ENCODE results near the gene USP34. TPM values are rescaled to one million over a fixed set of nuclear protein-coding genes. Genes with fewer than 3 reads are reported as not detected.

The USP34 gene
- polyA plus RNA-seq, 2 donors, result 32.2 to 40.4 TPM

DNA sequence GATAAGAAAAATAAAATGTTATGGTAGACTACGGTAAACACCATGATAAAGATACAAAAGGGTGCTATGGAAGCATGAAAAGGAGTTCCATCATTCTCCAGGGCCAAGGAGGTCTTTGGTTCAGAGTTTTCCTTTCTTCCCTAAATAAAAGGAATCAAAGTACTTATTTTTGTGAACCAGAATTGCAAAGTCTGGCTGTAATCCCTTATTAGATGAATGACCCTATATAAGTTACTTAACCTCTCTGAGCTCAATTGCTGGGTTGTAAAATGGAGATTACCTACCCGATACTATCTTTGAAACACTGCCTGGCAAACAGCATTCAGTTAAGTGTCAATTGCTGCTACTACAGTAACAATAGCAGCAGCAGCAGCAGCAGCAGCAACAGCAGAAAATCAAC is 218.9 kb downstream of the USP34 start:
- no peak overlapping the region for H3K27ac ChIP-seq (ENCODE audit: low read depth in 2 of 2, low read length in 1 of 2)
- H3K9me3 ChIP-seq (ENCODE audit: control insufficient read depth in 2 of 2, insufficient read depth in 1 of 2, low read depth in 1 of 2, low read length in 1 of 2), result no peaks in the 10 kb centered on the region
- H3K4me3 ChIP-seq (ENCODE audit: low read depth in 1 of 2, low read length in 2 of 2), result no peak overlapping the region
- WGBS, 2 donors, result 92 to 97% methylated on average over 2 of the region's 2 CpGs
- no peaks in the 10 kb centered on the region for H3K27me3 ChIP-seq (ENCODE audit: control insufficient read depth in 1 of 2, insufficient read depth in 2 of 2, low read length in 2 of 2)
- H3K36me3 ChIP-seq (ENCODE audit: control insufficient read depth in 2 of 2, insufficient read depth in 2 of 2, low read length in 1 of 2), result no peaks in the 10 kb centered on the region
- H3K4me1 ChIP-seq (ENCODE audit: control insufficient read depth in 2 of 2, insufficient read depth in 2 of 2, low read length in 1 of 2), result no peaks in the 10 kb centered on the region

DNA sequence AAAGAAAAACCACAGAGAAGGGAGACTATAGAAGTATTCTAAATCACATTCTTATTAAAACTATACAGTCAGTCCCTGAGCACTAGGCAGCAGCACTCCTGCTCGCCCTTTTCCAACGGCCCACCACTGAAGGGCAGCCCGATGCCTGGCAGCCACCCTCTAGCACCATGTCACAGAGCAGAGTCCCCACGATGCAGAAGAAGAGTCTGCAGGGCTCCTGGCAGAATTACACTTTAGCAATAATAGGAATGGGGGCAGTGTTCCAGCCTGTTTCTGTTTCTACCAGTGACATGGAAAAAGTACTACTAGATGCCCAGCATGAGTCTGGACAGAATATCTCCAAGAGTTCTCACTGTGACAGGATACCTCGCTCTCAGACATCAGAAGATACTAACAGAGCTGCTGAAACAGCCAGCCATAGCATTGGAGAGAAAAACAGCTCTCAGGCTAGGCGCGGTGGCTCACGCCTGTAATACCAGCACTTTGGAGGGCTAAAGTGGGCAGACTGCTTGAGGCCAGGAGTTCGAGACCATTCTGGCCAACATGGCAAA is 221.3 kb downstream of the USP34 start:
- H3K27me3 ChIP-seq (ENCODE audit: control insufficient read depth in 1 of 2, insufficient read depth in 2 of 2, low read length in 2 of 2), result no peaks in the 10 kb centered on the region
- no peak overlapping the region for H3K27ac ChIP-seq (ENCODE audit: low read depth in 2 of 2, low read length in 1 of 2)
- H3K36me3 ChIP-seq (ENCODE audit: control insufficient read depth in 2 of 2, insufficient read depth in 2 of 2, low read length in 1 of 2), result no peaks in the 10 kb centered on the region
- no peaks in the 10 kb centered on the region for H3K9me3 ChIP-seq (ENCODE audit: control insufficient read depth in 2 of 2, insufficient read depth in 1 of 2, low read depth in 1 of 2, low read length in 1 of 2)
- WGBS, 2 donors, result 96 to 98% methylated on average over 9 of the region's 9 CpGs
- no peak overlapping the region for H3K4me3 ChIP-seq (ENCODE audit: low read depth in 1 of 2, low read length in 2 of 2)
- H3K4me1 ChIP-seq (ENCODE audit: control insufficient read depth in 2 of 2, insufficient read depth in 2 of 2, low read length in 1 of 2), result no peaks in the 10 kb centered on the region

DNA sequence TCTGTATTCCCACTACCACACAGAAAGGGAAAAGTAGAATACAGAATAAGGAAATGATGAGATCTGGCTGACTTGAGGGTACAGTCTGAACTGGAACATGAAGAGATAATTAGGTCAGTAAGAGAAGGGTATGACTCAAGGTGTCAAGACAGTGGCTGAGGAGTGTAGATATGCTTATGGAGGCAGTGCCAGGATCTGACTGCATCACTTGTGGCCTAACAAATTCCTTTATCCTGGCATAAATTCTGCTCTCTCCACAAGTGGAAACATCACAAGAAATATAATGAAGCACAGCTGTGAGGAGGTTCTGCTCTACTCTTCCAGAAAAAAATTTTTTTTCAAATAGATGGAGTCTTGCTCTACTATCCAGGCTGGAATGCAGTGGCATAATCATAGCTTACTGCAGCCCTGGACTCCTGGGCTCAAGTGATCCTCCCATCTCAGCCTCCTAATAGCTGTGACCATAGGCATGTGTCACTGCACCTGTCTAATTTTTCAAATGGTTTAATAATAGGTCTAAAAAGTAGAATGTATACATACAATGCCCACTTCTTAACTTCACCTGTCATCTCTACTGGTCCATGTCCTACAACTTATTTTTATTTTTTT is 223.6 kb downstream of the USP34 start:
- Histone ChIP-seq H3K27ac (ENCODE audit: low read depth in 2 of 2, low read length in 1 of 2) (no peak overlapping the region), H3K4me3 (ENCODE audit: low read depth in 1 of 2, low read length in 2 of 2) (no peak overlapping the region), H3K4me1 (ENCODE audit: control insufficient read depth in 2 of 2, insufficient read depth in 2 of 2, low read length in 1 of 2) (no peaks in the 10 kb centered on the region), H3K9me3 (ENCODE audit: control insufficient read depth in 2 of 2, insufficient read depth in 1 of 2, low read depth in 1 of 2, low read length in 1 of 2) (no peaks in the 10 kb centered on the region), H3K27me3 (ENCODE audit: control insufficient read depth in 1 of 2, insufficient read depth in 2 of 2, low read length in 2 of 2) (no peaks in the 10 kb centered on the region), H3K36me3 (ENCODE audit: control insufficient read depth in 2 of 2, insufficient read depth in 2 of 2, low read length in 1 of 2) (no peaks in the 10 kb centered on the region)

DNA sequence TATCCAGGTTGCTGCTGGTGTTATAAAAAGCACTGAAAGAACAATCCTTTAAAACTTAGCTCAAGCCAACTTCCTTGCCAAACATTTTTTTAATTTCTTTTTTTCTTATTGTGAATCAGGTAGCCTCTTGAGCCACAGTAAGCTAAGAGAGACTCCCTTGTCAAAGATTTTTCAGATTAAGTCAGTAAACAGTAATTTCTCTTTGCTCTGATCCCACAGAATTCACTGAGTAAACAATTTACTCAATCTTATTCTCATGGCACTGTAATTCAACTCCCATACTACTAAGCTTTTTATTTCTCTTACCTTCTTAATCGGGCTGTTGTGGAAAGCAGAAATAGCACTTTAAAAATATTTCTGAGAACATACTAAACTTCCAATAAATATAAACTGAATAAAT is 226.2 kb downstream of the USP34 start:
- no peaks in the 10 kb centered on the region for H3K27me3 ChIP-seq (ENCODE audit: control insufficient read depth in 1 of 2, insufficient read depth in 2 of 2, low read length in 2 of 2)
- no peaks in the 10 kb centered on the region for H3K9me3 ChIP-seq (ENCODE audit: control insufficient read depth in 2 of 2, insufficient read depth in 1 of 2, low read depth in 1 of 2, low read length in 1 of 2)
- 68 to 73% methylated on average over 1 of the region's 1 CpG for WGBS, 2 donors
- no peaks in the 10 kb centered on the region for H3K4me1 ChIP-seq (ENCODE audit: control insufficient read depth in 2 of 2, insufficient read depth in 2 of 2, low read length in 1 of 2)
- H3K4me3 ChIP-seq (ENCODE audit: low read depth in 1 of 2, low read length in 2 of 2), result no peak overlapping the region
- no peaks in the 10 kb centered on the region for H3K36me3 ChIP-seq (ENCODE audit: control insufficient read depth in 2 of 2, insufficient read depth in 2 of 2, low read length in 1 of 2)
- H3K27ac ChIP-seq (ENCODE audit: low read depth in 2 of 2, low read length in 1 of 2), result no peak overlapping the region

DNA sequence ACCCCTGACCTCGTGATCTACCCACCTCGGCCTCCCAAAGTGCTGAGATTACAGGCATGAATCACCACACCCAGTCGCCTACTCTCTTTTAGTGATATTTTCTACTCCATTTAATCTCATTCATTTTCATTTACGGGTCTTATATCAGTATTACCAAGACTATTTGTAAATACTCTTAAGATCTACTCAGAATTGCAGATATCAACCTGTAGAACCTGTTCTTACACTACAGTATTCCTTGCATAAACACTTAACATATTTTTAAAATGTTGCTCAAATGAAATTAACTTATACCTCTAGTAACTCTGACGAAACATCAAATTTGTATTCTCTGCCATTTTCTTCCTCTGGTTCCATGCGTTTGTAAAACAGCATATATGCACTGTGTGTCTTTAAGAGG is 229.6 kb downstream of the USP34 start:
- Histone ChIP-seq H3K36me3 (ENCODE audit: control insufficient read depth in 2 of 2, insufficient read depth in 2 of 2, low read length in 1 of 2) (no peaks in the 10 kb centered on the region), H3K9me3 (ENCODE audit: control insufficient read depth in 2 of 2, insufficient read depth in 1 of 2, low read depth in 1 of 2, low read length in 1 of 2) (no peaks in the 10 kb centered on the region), H3K27ac (ENCODE audit: low read depth in 2 of 2, low read length in 1 of 2) (no peak overlapping the region), H3K4me1 (ENCODE audit: control insufficient read depth in 2 of 2, insufficient read depth in 2 of 2, low read length in 1 of 2) (no peaks in the 10 kb centered on the region), H3K4me3 (ENCODE audit: low read depth in 1 of 2, low read length in 2 of 2) (no peak overlapping the region), H3K27me3 (ENCODE audit: control insufficient read depth in 1 of 2, insufficient read depth in 2 of 2, low read length in 2 of 2) (no peaks in the 10 kb centered on the region)
- WGBS, 2 donors, result 91 to 94% methylated on average over 6 of the region's 6 CpGs

DNA sequence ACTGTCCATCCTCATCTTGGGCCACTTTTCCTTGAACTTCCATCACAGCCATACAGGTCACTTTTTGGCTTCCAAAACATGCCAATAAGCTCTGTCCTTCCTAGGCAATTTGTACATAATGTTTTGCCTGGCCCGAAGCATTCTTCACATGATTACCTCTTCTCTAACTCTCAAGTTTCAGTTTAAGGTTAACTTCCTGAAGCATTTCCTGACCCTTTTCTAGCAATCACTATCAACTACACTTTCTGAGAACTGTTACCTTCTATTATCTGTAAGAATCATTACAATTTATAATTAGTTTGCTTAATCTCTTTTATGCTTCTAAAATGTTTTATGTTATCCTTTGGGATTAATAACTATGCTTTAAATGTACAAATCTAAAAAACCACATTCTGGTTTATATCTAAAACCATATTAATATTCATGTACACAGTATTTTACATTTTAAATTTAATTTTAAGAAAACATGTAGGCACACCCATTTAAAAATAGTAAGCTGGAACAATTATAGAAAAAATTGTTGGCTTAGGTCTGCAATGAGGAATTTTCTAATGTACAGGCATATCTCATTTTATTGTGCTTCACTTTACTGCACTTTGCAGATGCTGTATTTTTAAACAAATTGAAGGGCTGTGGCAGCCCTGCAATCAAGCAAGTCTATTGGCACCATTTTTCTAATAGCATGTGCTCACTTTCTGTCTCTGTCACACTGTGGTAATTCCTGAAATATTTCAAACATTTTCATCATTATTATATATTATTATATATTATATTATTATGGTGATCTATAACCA is 232.5 kb downstream of the USP34 start:
- H3K36me3 ChIP-seq (ENCODE audit: control insufficient read depth in 2 of 2, insufficient read depth in 2 of 2, low read length in 1 of 2), result peaks cover 2 to 4% of the 10 kb centered on the region in 2 donors
- no peaks in the 10 kb centered on the region for H3K27me3 ChIP-seq (ENCODE audit: control insufficient read depth in 1 of 2, insufficient read depth in 2 of 2, low read length in 2 of 2)
- H3K4me3 ChIP-seq (ENCODE audit: low read depth in 1 of 2, low read length in 2 of 2), result no peak overlapping the region
- H3K27ac ChIP-seq (ENCODE audit: low read depth in 2 of 2, low read length in 1 of 2), result no peak overlapping the region
- H3K4me1 ChIP-seq (ENCODE audit: control insufficient read depth in 2 of 2, insufficient read depth in 2 of 2, low read length in 1 of 2), result no peaks in the 10 kb centered on the region
- WGBS, 2 donors, result 72% methylated on average over 1 of the region's 1 CpG
- H3K9me3 ChIP-seq (ENCODE audit: control insufficient read depth in 2 of 2, insufficient read depth in 1 of 2, low read depth in 1 of 2, low read length in 1 of 2), result no peaks in the 10 kb centered on the region

DNA sequence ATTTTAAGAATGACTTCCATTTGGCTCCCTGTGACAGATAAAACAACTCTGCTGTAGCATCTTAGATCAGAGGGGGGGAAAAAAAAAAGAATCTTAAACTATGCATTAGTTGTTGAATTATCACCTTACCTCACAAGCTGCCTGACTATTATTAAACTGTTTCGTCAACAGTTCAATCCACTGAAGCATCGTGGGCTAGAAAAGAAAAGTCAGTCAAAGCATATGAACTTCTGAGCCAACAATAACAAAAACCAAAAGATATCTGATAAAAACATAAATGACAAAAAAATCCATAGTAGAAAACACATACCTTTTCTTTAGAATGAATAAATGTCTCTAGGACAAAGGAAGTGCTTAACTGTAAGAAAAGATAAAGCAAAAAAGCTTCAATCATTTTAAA is 235.2 kb downstream of the USP34 start:
- no peak overlapping the region for H3K4me3 ChIP-seq (ENCODE audit: low read depth in 1 of 2, low read length in 2 of 2)
- 83 to 89% methylated on average over 2 of the region's 2 CpGs for WGBS, 2 donors
- H3K27me3 ChIP-seq (ENCODE audit: control insufficient read depth in 1 of 2, insufficient read depth in 2 of 2, low read length in 2 of 2), result no peaks in the 10 kb centered on the region
- no peaks in the 10 kb centered on the region for H3K9me3 ChIP-seq (ENCODE audit: control insufficient read depth in 2 of 2, insufficient read depth in 1 of 2, low read depth in 1 of 2, low read length in 1 of 2)
- H3K4me1 ChIP-seq (ENCODE audit: control insufficient read depth in 2 of 2, insufficient read depth in 2 of 2, low read length in 1 of 2), result no peaks in the 10 kb centered on the region
- no peak overlapping the region for H3K27ac ChIP-seq (ENCODE audit: low read depth in 2 of 2, low read length in 1 of 2)
- H3K36me3 ChIP-seq (ENCODE audit: control insufficient read depth in 2 of 2, insufficient read depth in 2 of 2, low read length in 1 of 2), result peaks cover 3 to 5% of the 10 kb centered on the region in 2 donors

DNA sequence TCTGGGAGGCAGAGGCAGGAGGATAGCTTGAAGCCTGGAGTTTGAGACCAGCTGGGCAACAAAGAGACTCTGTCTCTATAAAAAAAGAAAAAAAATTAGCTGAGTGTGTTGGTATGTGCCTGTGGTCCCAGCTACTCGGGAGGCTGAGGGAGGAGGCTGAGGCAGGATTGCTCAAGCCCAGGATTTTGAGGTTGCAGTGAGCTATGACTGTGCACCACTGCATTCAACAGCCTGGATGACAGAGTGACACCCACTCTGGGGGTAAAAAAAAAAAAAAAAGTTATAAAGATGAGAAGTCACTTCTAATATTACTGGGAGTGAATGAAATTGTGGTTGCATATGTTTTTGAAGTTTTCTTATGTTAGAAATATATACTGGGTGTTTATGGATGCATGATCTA is 237.3 kb downstream of the USP34 start:
- WGBS, 2 donors, result 71 to 92% methylated on average over 1 of the region's 1 CpG
- no peaks in the 10 kb centered on the region for H3K4me1 ChIP-seq (ENCODE audit: control insufficient read depth in 2 of 2, insufficient read depth in 2 of 2, low read length in 1 of 2)
- no peak overlapping the region for H3K4me3 ChIP-seq (ENCODE audit: low read depth in 1 of 2, low read length in 2 of 2)
- no peaks in the 10 kb centered on the region for H3K9me3 ChIP-seq (ENCODE audit: control insufficient read depth in 2 of 2, insufficient read depth in 1 of 2, low read depth in 1 of 2, low read length in 1 of 2)
- no peaks in the 10 kb centered on the region for H3K27me3 ChIP-seq (ENCODE audit: control insufficient read depth in 1 of 2, insufficient read depth in 2 of 2, low read length in 2 of 2)
- no peak overlapping the region for H3K27ac ChIP-seq (ENCODE audit: low read depth in 2 of 2, low read length in 1 of 2)
- peaks cover 3 to 5% of the 10 kb centered on the region in 2 donors for H3K36me3 ChIP-seq (ENCODE audit: control insufficient read depth in 2 of 2, insufficient read depth in 2 of 2, low read length in 1 of 2)

DNA sequence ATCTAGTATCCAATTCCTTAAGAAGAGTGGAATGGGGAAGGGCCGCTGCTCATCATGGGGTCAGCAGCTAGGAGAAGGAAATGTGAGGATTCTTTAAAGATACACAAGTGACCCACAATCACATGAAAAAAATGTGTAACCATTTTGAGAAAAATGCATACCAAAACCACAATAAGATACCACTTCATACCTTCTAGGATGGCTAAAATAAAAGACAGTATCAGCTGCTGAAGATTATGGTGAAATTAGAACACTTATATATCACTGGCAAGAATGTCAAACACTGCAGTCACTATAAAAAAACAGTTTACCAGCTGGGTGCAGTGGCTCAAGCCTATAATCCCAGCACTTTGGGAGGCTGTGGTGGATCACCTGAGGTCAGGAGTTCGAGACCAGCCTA is 241.0 kb downstream of the USP34 start:
- Histone ChIP-seq H3K4me1 (ENCODE audit: control insufficient read depth in 2 of 2, insufficient read depth in 2 of 2, low read length in 1 of 2) (no peaks in the 10 kb centered on the region), H3K36me3 (ENCODE audit: control insufficient read depth in 2 of 2, insufficient read depth in 2 of 2, low read length in 1 of 2) (peaks cover 3 to 7% of the 10 kb centered on the region in 2 donors), H3K9me3 (ENCODE audit: control insufficient read depth in 2 of 2, insufficient read depth in 1 of 2, low read depth in 1 of 2, low read length in 1 of 2) (no peaks in the 10 kb centered on the region), H3K27me3 (ENCODE audit: control insufficient read depth in 1 of 2, insufficient read depth in 2 of 2, low read length in 2 of 2) (no peaks in the 10 kb centered on the region), H3K4me3 (ENCODE audit: low read depth in 1 of 2, low read length in 2 of 2) (no peak overlapping the region), H3K27ac (ENCODE audit: low read depth in 2 of 2, low read length in 1 of 2) (no peak overlapping the region)
- WGBS, 2 donors, result 93 to 97% methylated on average over 2 of the region's 2 CpGs

DNA sequence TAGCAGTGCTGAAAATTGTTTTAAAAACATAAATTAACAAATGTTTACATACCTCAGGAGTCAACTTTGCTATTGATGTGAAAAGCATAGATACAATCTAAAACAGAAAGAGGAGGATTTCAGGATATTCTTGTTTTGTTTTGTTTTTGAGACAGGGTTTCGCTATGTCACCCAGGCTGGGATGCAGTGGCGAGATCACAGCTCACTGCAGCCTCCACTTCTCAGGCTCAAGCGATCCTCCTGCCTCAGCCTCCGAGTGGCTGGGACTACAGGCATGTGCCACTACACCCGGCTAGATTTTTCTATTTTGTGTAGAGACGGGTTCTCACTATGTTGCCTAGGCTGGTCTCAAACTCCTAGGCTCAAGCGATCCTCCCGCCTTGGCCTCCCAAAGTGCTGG is 248.3 kb downstream of the USP34 start:
- Histone ChIP-seq H3K4me1 (ENCODE audit: control insufficient read depth in 2 of 2, insufficient read depth in 2 of 2, low read length in 1 of 2) (no peaks in the 10 kb centered on the region), H3K27me3 (ENCODE audit: control insufficient read depth in 1 of 2, insufficient read depth in 2 of 2, low read length in 2 of 2) (no peaks in the 10 kb centered on the region), H3K4me3 (ENCODE audit: low read depth in 1 of 2, low read length in 2 of 2) (no peak overlapping the region), H3K36me3 (ENCODE audit: control insufficient read depth in 2 of 2, insufficient read depth in 2 of 2, low read length in 1 of 2) (peaks cover 2 to 7% of the 10 kb centered on the region in 2 donors), H3K27ac (ENCODE audit: low read depth in 2 of 2, low read length in 1 of 2) (no peak overlapping the region), H3K9me3 (ENCODE audit: control insufficient read depth in 2 of 2, insufficient read depth in 1 of 2, low read depth in 1 of 2, low read length in 1 of 2) (no peaks in the 10 kb centered on the region)
- WGBS, 2 donors, result 98% methylated on average over 8 of the region's 8 CpGs
